Muscle of arm (tissue), 12 donors: ENCODE results near the gene MRPL37. TPM values are rescaled to one million over a fixed set of nuclear protein-coding genes. Genes with fewer than 3 reads are reported as not detected.
"Not testable (repeated sequence)": the region's sequence is repeated elsewhere in the genome, so short reads cannot be mapped to it uniquely, and the experiment has no call there.

Experiments used
- DNase-seq: peaks from one replicate; pipeline ENCODE4 v3.0.0-alpha.2; 2013
- polyA plus RNA-seq, 12 donors: library from polyadenylated mRNA; unstranded; fragments of 120-200 nt; gene quantifications; one replicate each; pipeline ENCODE4 v1.2.1, GENCODE V29; 2013; ENCODE audit not compliant: insufficient read length in 12 of 12

MRPL37 gene
- polyA plus RNA-seq, 12 donors: 59.1 to 64.8 (median 61.4) TPM; not detected in 1

- DNase-seq: no peak
Measured at GRCh38 chr1:54215523-54215922, 15.6 kb downstream of the MRPL37 start.

GRCh38 chr1:54218883-54219687 is 19.1 kb downstream of the MRPL37 start:
- DNase-seq: no peak

GRCh38 chr1:54219688-54220003 is 19.7 kb downstream of the MRPL37 start:
- DNase-seq: no peak

- peak; percentile 53 for DNase-seq
Measured at GRCh38 chr1:54220004-54220811, 20.2 kb downstream of the MRPL37 start.

GRCh38 chr1:54221113-54221834 is 21.3 kb downstream of the MRPL37 start:
- no peak for DNase-seq

DNA sequence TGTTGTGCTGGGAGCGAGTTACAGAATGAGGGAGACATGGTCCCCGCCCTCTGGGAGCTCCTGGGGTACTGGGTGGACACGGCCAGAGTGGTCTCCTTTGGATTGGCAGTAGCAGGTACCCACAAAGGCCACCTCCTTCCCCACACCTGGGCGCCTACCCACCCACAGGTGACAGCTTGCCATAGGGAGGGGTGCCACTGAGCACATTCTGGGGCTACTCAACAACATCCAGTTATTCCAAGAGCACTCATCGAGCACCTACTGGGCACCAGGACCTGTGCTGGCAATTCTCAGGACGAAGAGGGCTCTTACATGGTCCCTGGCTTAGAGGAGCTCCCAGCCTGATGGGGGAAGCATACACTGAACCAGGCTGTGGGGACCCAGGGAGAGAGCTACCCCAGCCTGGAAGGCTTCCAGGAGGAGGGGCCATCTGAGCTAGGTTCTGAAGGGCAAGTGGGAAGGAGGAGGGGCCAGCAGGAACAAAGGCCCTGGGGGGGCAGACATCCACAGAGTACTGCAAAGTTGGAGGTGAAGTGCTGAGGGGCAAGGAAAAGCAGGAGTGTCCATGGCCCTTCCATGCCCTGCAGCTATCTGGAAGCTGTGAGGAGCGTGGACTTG is 22.0 kb downstream of the MRPL37 start:
- no peak for DNase-seq

DNA sequence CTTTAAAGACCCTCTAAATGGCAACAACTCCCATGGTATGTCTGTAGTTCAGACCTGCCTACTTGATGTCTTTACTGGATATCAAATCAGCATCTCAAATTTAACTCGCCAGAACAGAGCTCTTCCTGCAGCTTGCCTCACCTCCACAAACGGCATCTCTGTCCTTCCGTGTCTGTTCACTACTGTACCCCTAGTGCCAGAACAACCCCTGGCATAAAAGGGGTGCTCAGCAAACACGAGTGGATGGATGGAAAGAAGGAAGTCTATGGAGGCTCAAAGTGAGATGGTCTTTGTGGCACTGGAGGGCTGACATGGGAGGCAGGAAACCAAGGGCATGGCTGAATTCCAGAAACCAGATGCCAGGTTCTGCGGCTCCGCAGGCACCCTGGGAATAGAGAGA is 22.7 kb downstream of the MRPL37 start:
- DNase-seq: no peak

DNA sequence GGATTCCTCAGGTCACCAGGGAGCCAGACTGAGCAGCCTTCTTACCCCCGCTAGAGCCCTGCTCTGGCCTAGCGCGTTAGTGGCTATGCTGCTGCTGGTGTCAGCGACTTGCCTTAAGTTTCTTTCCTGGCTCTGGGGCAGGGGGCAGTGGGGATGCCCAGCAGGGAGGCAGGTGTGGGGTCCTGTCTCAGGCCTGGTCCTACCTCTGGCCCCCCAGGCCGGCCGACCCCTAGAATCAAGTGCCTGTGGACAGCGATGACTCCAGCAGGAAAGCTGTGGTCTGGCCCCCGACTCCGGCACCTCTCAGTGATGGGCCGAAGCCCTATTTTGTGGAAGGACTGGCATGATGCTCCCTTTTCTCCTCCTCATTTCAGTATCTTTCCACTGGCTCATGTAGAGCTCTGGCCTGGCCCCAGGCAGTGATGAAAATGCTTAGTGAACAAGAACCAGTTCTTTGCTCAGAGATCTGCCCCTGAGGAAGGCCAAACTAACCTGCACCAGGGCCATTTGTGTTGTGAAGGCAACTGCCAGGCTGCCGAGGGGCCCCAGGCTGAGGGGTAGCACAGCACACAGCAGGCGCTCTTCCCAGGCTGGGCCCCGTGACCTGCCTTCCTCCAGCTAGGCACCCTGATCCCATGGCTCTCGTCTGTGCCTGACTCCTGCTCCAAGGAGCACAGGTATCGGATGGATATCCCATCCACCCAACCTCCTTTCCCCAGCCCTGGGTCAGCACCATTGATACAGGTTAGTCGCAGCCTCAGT is 23.7 kb downstream of the MRPL37 start:
- DNase-seq: no peak

DNA sequence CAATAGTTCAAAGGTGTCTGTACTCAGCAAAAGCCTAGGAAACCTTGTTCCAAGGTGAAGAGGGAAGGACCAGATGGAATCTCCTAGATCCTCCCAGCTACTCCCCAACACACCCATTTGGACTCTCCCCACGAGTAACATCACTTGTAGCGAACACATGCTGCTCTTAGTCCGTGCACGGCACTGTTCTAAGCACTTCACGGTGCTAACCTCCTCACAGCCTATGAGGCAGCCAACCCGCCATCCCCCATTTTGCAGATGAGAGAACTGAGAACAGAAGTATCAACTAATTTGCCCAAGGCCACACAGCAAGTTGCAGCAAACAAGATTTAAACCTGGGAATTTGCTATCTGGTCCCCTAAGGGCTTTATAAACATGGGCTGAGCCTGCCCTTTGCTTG is 24.3 kb downstream of the MRPL37 start:
- no peak for DNase-seq

GRCh38 chr1:54225378-54225777 is 25.4 kb downstream of the MRPL37 start:
- no peak for DNase-seq

- DNase-seq: no peak
Measured at GRCh38 chr1:54225986-54226559, 26.1 kb downstream of the MRPL37 start.

- DNase-seq: no peak
Measured at GRCh38 chr1:54227091-54227602, 27.2 kb downstream of the MRPL37 start.

DNA sequence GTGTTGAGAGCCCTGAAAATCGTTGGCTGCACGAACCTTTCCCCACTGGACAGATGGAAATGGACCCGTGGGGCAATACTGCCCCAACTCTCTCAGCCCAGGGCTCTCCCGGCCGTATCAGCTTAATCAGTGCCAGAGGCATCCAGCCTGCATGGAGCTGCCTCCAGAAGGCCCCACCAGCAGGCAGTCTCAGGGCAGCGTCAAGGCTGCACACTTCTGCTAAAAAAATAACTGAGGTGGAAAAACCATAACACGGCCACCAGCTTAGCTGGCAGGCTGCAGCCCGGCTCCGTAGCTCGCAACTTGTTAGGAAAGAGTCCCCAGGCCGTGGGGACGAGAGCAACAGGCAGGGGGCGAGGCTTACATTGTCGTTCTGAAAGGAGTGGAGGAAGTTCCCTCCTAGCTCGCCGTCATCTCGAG is 27.9 kb downstream of the MRPL37 start:
- DNase-seq: no peak

DNA sequence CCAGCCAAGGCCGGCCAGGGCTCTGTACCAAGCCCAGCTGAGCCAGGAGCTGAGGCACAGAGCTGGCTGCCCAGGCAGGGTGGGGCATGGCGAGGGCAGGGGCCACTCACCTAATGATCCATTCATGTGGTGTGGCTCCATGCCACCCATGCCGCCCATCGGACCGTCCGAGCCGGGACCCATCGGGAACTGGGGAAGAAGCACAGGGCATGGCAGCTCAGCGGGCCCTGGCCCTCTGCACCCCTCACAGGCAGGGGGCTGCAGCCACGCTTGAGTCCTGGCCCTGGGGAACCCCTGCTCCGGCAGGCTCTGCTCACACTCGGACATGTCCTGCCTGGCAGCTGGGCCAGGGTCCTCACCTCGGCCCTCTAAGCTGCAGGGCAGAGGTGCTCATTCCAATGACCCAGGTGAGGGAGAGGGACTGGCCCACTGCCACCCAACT is 28.7 kb downstream of the MRPL37 start:
- no peak for DNase-seq

DNA sequence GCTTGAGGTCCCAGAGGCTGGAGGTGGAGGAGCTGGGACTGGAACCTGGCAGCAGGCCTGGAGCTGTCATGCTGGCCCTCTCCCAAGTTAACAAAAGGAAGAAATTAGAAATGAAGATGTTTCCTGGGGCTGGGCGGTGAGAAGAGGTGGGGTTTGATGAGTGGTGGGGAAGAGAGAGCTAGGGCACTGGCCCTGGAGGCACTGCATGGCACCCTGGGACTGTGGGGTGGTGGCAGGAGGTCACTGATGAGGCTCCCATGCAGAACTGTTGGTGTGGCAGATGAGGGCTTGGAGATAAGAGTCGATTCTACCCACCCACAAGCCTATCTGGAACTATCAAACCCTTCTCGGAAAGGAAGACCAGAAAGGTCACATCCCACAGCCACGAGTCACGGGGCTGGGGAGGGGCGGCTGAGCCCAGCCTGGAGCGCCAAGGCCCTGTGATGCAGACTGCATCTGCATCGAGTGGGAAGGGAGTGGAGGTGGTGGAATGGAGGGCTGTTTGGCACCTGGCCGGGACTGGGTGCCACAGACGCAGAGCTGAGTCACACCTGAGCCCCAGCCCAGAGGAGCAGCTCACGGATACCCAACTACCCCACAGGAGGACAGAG is 29.4 kb downstream of the MRPL37 start:
- no peak for DNase-seq

DNA sequence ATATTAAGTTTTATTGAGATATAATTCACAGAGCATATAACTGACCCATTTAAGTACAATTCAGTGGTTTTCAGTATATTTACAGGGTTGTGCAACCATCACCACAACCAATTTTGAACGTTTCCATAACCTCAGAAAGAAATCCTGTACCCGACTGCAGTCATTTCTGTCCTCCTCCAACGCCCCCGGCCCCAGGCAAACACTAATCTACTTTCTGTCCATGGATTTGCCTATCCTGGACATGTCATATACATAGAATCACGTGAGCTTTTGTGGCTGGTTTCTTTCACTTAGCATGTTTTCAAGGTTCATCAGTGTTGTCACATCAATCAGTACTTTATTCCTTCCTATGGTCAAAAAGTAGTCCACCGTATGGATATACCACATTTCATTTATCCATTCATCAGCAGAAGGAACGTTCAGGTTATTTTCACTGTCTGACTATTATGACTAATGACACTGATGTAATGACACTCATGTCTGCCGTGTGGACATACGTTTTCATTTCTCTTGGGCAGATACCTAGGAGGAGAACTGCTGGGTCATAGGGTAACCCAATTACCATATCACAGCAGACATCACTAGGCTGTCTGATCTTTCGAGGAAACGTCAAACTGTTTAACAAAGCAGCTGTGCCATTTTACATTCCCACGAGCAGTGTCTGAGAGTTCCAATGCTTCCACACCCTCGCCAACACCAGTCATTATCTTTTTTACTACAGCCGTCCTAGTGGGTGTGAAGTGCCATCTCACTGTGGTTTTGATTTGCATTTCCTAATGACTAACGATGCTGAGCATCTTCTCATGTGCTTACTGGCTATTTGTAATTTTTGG is 30.8 kb downstream of the MRPL37 start:
- DNase-seq: no peak

DNA sequence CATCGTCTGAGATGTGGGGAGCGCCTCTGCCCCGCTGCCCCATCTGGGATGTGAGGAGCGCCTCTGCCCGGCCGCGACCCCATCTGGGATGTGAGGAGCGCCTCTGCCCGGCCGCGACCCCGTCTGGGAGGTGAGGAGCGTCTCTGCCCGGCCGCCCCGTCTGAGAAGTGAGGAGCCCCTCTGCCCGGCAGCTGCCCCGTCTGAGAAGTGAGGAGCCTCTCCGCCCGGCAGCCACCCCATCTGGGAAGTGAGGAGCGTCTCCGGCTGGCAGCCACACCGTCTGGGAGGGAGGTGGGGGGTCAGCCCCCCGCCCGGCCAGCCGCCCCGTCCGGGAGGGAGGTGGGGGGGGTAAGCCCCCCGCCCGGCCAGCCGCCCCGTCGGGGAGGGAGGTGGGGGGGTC is 33.2 kb downstream of the MRPL37 start:
- not testable (repeated sequence) for DNase-seq

GRCh38 chr1:54234284-54234683 is 34.3 kb downstream of the MRPL37 start:
- DNase-seq: no peak

- no peak for DNase-seq
Measured at GRCh38 chr1:54237586-54237985, 37.6 kb downstream of the MRPL37 start.
